ENCODE measurements around the gene ZNF398. TPM values are rescaled to one million over a fixed set of nuclear protein-coding genes. Genes with fewer than 3 reads are reported as not detected.

The ZNF398 gene
- total RNA-seq, 4 donors from 2014 or later = 13.7 to 37.0 (median 28.1) TPM

DNA sequence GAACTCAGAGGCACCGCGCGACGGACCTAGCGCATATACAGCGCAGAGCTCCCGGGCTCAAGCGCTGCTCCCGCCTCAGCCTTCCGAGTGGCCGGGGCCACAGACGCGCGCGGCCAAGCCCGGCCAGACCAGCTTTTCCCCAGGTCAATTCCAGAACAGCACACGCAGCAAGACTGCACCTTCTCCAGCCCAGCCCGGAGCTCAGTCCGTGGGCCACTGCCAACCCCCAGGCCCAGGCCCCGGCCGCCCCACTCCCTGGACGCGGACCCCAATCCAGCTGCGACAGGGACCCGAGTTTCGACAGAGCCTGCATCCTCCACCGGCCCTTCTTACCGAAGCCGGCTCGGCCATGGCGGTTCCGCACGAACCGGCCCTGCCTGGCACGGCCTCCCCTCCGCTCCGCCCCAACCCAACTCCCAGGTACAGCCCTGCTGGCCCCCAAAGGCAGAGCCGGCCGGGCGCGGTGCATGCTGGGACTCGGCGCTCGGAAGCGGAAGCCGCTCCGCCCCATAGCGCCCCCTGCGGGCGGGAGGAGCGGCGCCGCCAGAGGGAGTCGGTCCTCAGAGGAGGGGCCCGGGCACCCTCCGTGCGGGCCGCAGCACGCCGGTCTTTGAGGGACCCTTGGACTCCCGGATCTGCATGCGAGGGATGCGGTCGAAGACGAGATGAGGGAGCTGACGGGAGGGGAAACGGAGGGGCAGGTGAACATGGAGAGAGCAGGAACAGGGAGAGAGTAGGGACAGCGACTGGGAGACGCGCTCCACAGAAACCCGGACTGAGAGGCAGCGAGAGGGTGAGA lies 21.2 kb upstream of the ZNF398 start, which contains the start of gene ZNF425:
Gene ZNF425, minus strand, starts transcription at position 462 of the 799 bp plus-strand sequence. Its CDS starts 111 bp downstream, at position 351.
- intact Hi-C loops (cut with DNase I; ENCODE audit: low total_unique reads) = loop anchor here (2.0 kb wide), 1 partner anchor 21 kb away; the partner anchor contains the start of gene ZNF398

DNA sequence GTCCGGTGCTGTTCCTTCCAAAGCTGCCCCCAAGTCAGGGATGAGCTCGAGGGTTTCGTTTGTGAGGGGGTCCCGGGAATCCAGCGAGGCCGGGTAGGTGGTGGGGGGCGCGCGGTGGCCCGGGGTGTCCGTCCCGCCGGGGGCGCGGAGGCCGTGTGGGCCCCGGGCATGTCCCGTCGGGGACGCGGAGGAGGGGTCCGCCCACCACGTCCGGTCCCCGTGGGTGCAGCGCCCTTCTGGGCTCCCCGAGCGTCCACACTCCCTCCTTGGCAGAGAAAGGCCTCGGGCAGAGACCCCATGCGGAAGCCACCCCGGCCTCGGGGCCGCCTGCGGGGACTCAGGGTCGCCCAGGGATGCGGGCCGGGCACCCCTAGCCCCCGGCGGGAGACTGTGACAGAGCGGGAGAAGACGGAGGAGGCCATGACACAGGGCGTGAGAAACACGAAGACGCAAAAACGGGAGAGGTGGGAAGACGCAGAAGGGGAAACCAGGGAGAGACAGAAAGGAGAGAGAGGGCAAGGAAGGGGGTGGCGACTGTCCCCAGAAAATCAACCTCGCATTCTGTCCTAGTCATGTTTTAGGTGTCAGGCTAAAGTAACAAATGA lies 20.5 kb upstream of the ZNF398 start:
- Histone ChIP-seq H3K9me3 (peaks cover 0 to 3% of the 10 kb centered on the region in 2 donors), H3K27me3 (no peaks in the 10 kb centered on the region), H3K27ac (peak overlapping the region; percentile 92 to 96 (median 95)), H3K4me3 (peak overlapping the region; percentile 61 to 88 (median 80)), H3K36me3 (peaks cover 0 to 12% (median 0%) of the 10 kb centered on the region in 4 donors), H3K4me1 (peaks cover 6 to 19% (median 10%) of the 10 kb centered on the region in 4 donors)
- intact Hi-C loops (cut with DNase I; ENCODE audit: low total_unique reads) (loop anchor here (2.0 kb wide), 1 partner anchor 20 kb away; the partner anchor contains the start of gene ZNF398), in situ Hi-C loops (cut with MboI; ENCODE audit: low pct_ligation_motif_present in 1 of 4, low pct_unique_long_range_greater_than_20kb in 1 of 4, low sequenced_read_pairs in 3 of 4) (no loop called here)
- WGBS, 2 donors (ENCODE audit: low coverage in 1 of 2) = 0 to 1% methylated on average over 4 to 37 of the region's 48 CpGs
- peak; percentile 60 for DNase-seq
- TF ChIP-seq POLR2AphosphoS5 (IDR thresholded peaks at IDR 0.05) = no peak
- no peak for TF ChIP-seq EP300 (IDR thresholded peaks at IDR 0.05; ENCODE audit: low read depth)
- TF ChIP-seq, protein P1, sequence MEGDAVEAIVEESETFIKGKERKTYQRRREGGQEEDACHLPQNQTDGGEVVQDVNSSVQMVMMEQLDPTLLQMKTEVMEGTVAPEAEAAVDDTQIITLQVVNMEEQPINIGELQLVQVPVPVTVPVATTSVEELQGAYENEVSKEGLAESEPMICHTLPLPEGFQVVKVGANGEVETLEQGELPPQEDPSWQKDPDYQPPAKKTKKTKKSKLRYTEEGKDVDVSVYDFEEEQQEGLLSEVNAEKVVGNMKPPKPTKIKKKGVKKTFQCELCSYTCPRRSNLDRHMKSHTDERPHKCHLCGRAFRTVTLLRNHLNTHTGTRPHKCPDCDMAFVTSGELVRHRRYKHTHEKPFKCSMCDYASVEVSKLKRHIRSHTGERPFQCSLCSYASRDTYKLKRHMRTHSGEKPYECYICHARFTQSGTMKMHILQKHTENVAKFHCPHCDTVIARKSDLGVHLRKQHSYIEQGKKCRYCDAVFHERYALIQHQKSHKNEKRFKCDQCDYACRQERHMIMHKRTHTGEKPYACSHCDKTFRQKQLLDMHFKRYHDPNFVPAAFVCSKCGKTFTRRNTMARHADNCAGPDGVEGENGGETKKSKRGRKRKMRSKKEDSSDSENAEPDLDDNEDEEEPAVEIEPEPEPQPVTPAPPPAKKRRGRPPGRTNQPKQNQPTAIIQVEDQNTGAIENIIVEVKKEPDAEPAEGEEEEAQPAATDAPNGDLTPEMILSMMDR (IDR thresholded peaks at IDR 0.05) = no peak
- TF ChIP-seq POLR2A (IDR thresholded peaks at IDR 0.05) = no peak

More for the DNA sequence above, 21.2 kb upstream of the ZNF398 start, which contains the start of gene ZNF425:
- TF ChIP-seq POLR2AphosphoS5 (IDR thresholded peaks at IDR 0.05) = peak; percentile 90 to 98 (median 95)
- peak; percentile 96 for TF ChIP-seq POLR2A (IDR thresholded peaks at IDR 0.05)
- TF ChIP-seq EP300 (IDR thresholded peaks at IDR 0.05; ENCODE audit: low read depth) = no peak
- TF ChIP-seq, protein P1 (IDR thresholded peaks at IDR 0.05) = peak; percentile 96 to 99 (median 98)
- Histone ChIP-seq H3K27ac (peak within 1 kb of the TSS; percentile 92 to 96 (median 95)), H3K36me3 (peaks cover 0 to 9% (median 0%) of the 10 kb centered on the region in 4 donors), H3K4me1 (peaks cover 6 to 19% (median 10%) of the 10 kb centered on the region in 4 donors), H3K4me3 (peak within 1 kb of the TSS; percentile 61 to 88 (median 80)), H3K9me3 (peaks cover 0 to 3% of the 10 kb centered on the region in 2 donors), H3K27me3 (no peaks in the 10 kb centered on the region)
- 0 to 1% methylated on average over 12 to 37 of the region's 72 CpGs for WGBS, 2 donors (ENCODE audit: low coverage in 1 of 2)
- in situ Hi-C loops (cut with MboI; ENCODE audit: low pct_ligation_motif_present in 1 of 4, low pct_unique_long_range_greater_than_20kb in 1 of 4, low sequenced_read_pairs in 3 of 4) = no loop called here
- DNase-seq = peak; percentile 94

DNA sequence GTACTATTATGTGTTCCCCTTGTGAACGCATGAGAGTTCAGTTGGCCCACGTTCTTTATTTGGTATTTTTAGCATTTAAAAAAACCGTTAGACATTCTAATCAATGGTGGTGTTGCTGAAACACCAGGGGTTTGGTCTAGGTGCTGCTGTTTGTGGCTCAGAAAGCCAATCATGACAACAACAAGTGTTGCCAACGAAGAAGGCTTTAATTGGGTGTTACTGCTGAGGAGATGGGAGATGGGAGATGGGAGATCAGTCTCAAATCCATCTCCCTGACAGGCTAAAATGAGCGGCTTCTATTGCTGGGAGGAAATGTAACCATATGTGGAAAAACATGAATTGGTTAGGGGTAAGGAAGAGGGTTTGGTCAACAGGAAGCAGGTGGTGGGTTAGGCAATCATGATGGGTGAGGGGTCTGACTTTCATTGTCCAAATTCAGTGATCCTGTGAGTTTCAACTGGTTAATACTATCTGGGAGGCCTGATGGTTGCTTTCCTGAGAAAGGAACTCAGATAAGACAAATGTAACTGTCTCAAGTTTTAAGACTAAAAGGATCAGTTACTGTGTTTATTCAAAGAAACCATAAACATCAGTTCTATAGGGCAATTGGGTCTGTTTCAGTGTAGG lies 16.6 kb upstream of the ZNF398 start:
- Histone ChIP-seq H3K4me3 (no peak overlapping the region), H3K27me3 (no peaks in the 10 kb centered on the region), H3K9me3 (peaks cover 0 to 3% of the 10 kb centered on the region in 2 donors), H3K36me3 (peaks cover 0 to 15% (median 0%) of the 10 kb centered on the region in 4 donors), H3K4me1 (peaks cover 0 to 7% (median 0%) of the 10 kb centered on the region in 4 donors), H3K27ac (no peak overlapping the region)
- intact Hi-C loops (cut with DNase I; ENCODE audit: low total_unique reads) (no loop called here), in situ Hi-C loops (cut with MboI; ENCODE audit: low pct_ligation_motif_present in 1 of 4, low pct_unique_long_range_greater_than_20kb in 1 of 4, low sequenced_read_pairs in 3 of 4) (no loop called here)
- no peak for DNase-seq
- 95 to 96% methylated on average over 5 of the region's 5 CpGs for WGBS, 2 donors (ENCODE audit: low coverage in 1 of 2)
- TF ChIP-seq POLR2A (IDR thresholded peaks at IDR 0.05) (no peak), EP300 (IDR thresholded peaks at IDR 0.05; ENCODE audit: low read depth) (no peak), POLR2AphosphoS5 (IDR thresholded peaks at IDR 0.05) (no peak)
- TF ChIP-seq, protein P1 (IDR thresholded peaks at IDR 0.05) = no peak

Measured in transverse colon (tissue), 4 donors.